ENCODE measurements around the gene CBX3.
"Not testable (repeated sequence)": the region's sequence is repeated elsewhere in the genome, so short reads cannot be mapped to it uniquely, and the experiment has no call there.

GRCh38 chr7:26163804-26164203 is 37.7 kb upstream of the CBX3 start:
- TF ChIP-seq EZH2 (IDR thresholded peaks at IDR 0.05; ENCODE audit: borderline replicate concordance, low read depth, low read length, severe bottlenecking); CTCF (IDR thresholded peaks at IDR 0.05; ENCODE audit: borderline replicate concordance, extremely low read depth, low read length, poor library complexity, severe bottlenecking): not testable (repeated sequence)

Measured in DND-41 (cell line).